ENCODE results near the gene ENTR1. TPM values are rescaled to one million over a fixed set of nuclear protein-coding genes. Genes with fewer than 3 reads are reported as not detected.

ENTR1 gene
- 54.0 TPM for polyA plus RNA-seq (2013, experiment 1 of 2)
- 43.8 TPM for polyA plus RNA-seq (2013, experiment 2 of 2)

GRCh38 chr9:136410500-136411287 lies at the start of gene ENTR1, which contains the start of gene PMPCA:
Gene ENTR1, minus strand, starts transcription at chr9:136410614. Its CDS starts 217 bp downstream, at chr9:136410397.
Gene PMPCA, plus strand, starts transcription at chr9:136410658. Its CDS starts 11 bp downstream, at chr9:136410669.
- Histone ChIP-seq H3K9me3 (ENCODE audit: control insufficient read depth, low read length) (no peaks in the 10 kb centered on the region), H3K36me3 (ENCODE audit: control insufficient read depth, insufficient read depth, low read length) (peaks cover 63% of the 10 kb centered on the region), H3K27ac (ENCODE audit: low read depth, low read length, severe bottlenecking) (peak within 1 kb of the TSS; percentile 89), H3K4me3 (ENCODE audit: extremely low read depth, insufficient read depth, low read length, poor library complexity, severe bottlenecking) (peak within 1 kb of the TSS; percentile 94), H3K4me1 (ENCODE audit: control insufficient read depth, insufficient read depth, low read length, poor library complexity, severe bottlenecking) (peaks cover 13% of the 10 kb centered on the region)
- WGBS, 2 experiments (ENCODE audit: insufficient coverage in 2 of 2) = 1% methylated on average over 59 to 74 of the region's 83 CpGs

GRCh38 chr9:136459425-136459824 lies 49.0 kb upstream of the ENTR1 start:
- 93 to 94% methylated on average over 28 of the region's 28 CpGs for WGBS, 2 experiments (ENCODE audit: insufficient coverage in 2 of 2)
- H3K4me3 ChIP-seq (ENCODE audit: extremely low read depth, insufficient read depth, low read length, poor library complexity, severe bottlenecking) = no peak overlapping the region
- H3K9me3 ChIP-seq (ENCODE audit: control insufficient read depth, low read length) = no peaks in the 10 kb centered on the region
- H3K36me3 ChIP-seq (ENCODE audit: control insufficient read depth, insufficient read depth, low read length) = peaks cover 98% of the 10 kb centered on the region
- H3K27ac ChIP-seq (ENCODE audit: low read depth, low read length, severe bottlenecking) = no peak overlapping the region
- H3K4me1 ChIP-seq (ENCODE audit: control insufficient read depth, insufficient read depth, low read length, poor library complexity, severe bottlenecking) = no peaks in the 10 kb centered on the region

- 97 to 99% methylated on average over 24 of the region's 24 CpGs for WGBS, 2 experiments (ENCODE audit: insufficient coverage in 2 of 2)
- no peaks in the 10 kb centered on the region for H3K4me1 ChIP-seq (ENCODE audit: control insufficient read depth, insufficient read depth, low read length, poor library complexity, severe bottlenecking)
- no peak overlapping the region for H3K4me3 ChIP-seq (ENCODE audit: extremely low read depth, insufficient read depth, low read length, poor library complexity, severe bottlenecking)
- H3K27ac ChIP-seq (ENCODE audit: low read depth, low read length, severe bottlenecking) = no peak overlapping the region
- H3K9me3 ChIP-seq (ENCODE audit: control insufficient read depth, low read length) = no peaks in the 10 kb centered on the region
- peaks cover 93% of the 10 kb centered on the region for H3K36me3 ChIP-seq (ENCODE audit: control insufficient read depth, insufficient read depth, low read length)
Observed at GRCh38 chr9:136457326-136457725, 46.9 kb upstream of the ENTR1 start.

GRCh38 chr9:136456258-136456657 lies 45.8 kb upstream of the ENTR1 start:
- Histone ChIP-seq H3K9me3 (ENCODE audit: control insufficient read depth, low read length) (no peaks in the 10 kb centered on the region), H3K4me1 (ENCODE audit: control insufficient read depth, insufficient read depth, low read length, poor library complexity, severe bottlenecking) (no peaks in the 10 kb centered on the region), H3K27ac (ENCODE audit: low read depth, low read length, severe bottlenecking) (no peak overlapping the region), H3K36me3 (ENCODE audit: control insufficient read depth, insufficient read depth, low read length) (peaks cover 89% of the 10 kb centered on the region), H3K4me3 (ENCODE audit: extremely low read depth, insufficient read depth, low read length, poor library complexity, severe bottlenecking) (no peak overlapping the region)
- 93 to 98% methylated on average over 7 to 9 of the region's 9 CpGs for WGBS, 2 experiments (ENCODE audit: insufficient coverage in 2 of 2)

- 97 to 98% methylated on average over 36 to 41 of the region's 43 CpGs for WGBS, 2 experiments (ENCODE audit: insufficient coverage in 2 of 2)
- Histone ChIP-seq H3K27ac (ENCODE audit: low read depth, low read length, severe bottlenecking) (no peak overlapping the region), H3K36me3 (ENCODE audit: control insufficient read depth, insufficient read depth, low read length) (peaks cover 89% of the 10 kb centered on the region), H3K4me3 (ENCODE audit: extremely low read depth, insufficient read depth, low read length, poor library complexity, severe bottlenecking) (no peak overlapping the region), H3K4me1 (ENCODE audit: control insufficient read depth, insufficient read depth, low read length, poor library complexity, severe bottlenecking) (no peaks in the 10 kb centered on the region), H3K9me3 (ENCODE audit: control insufficient read depth, low read length) (no peaks in the 10 kb centered on the region)
Observed at GRCh38 chr9:136455043-136456002, 44.9 kb upstream of the ENTR1 start.

GRCh38 chr9:136454026-136454796 lies 43.8 kb upstream of the ENTR1 start:
- 96 to 99% methylated on average over 19 to 21 of the region's 25 CpGs for WGBS, 2 experiments (ENCODE audit: insufficient coverage in 2 of 2)
- Histone ChIP-seq H3K9me3 (ENCODE audit: control insufficient read depth, low read length) (no peaks in the 10 kb centered on the region), H3K4me1 (ENCODE audit: control insufficient read depth, insufficient read depth, low read length, poor library complexity, severe bottlenecking) (no peaks in the 10 kb centered on the region), H3K4me3 (ENCODE audit: extremely low read depth, insufficient read depth, low read length, poor library complexity, severe bottlenecking) (no peak overlapping the region), H3K36me3 (ENCODE audit: control insufficient read depth, insufficient read depth, low read length) (peaks cover 89% of the 10 kb centered on the region), H3K27ac (ENCODE audit: low read depth, low read length, severe bottlenecking) (no peak overlapping the region)

- 97 to 98% methylated on average over 11 of the region's 11 CpGs for WGBS, 2 experiments (ENCODE audit: insufficient coverage in 2 of 2)
- Histone ChIP-seq H3K27ac (ENCODE audit: low read depth, low read length, severe bottlenecking) (no peak overlapping the region), H3K36me3 (ENCODE audit: control insufficient read depth, insufficient read depth, low read length) (peaks cover 89% of the 10 kb centered on the region), H3K4me3 (ENCODE audit: extremely low read depth, insufficient read depth, low read length, poor library complexity, severe bottlenecking) (no peak overlapping the region), H3K9me3 (ENCODE audit: control insufficient read depth, low read length) (no peaks in the 10 kb centered on the region), H3K4me1 (ENCODE audit: control insufficient read depth, insufficient read depth, low read length, poor library complexity, severe bottlenecking) (no peaks in the 10 kb centered on the region)
Observed at GRCh38 chr9:136453326-136453725, 42.9 kb upstream of the ENTR1 start.

GRCh38 chr9:136451221-136451877 lies 40.9 kb upstream of the ENTR1 start:
- no peaks in the 10 kb centered on the region for H3K4me1 ChIP-seq (ENCODE audit: control insufficient read depth, insufficient read depth, low read length, poor library complexity, severe bottlenecking)
- WGBS, 2 experiments (ENCODE audit: insufficient coverage in 2 of 2) = 96% methylated on average over 22 to 25 of the region's 26 CpGs
- H3K36me3 ChIP-seq (ENCODE audit: control insufficient read depth, insufficient read depth, low read length) = peaks cover 89% of the 10 kb centered on the region
- H3K4me3 ChIP-seq (ENCODE audit: extremely low read depth, insufficient read depth, low read length, poor library complexity, severe bottlenecking) = no peak overlapping the region
- no peak overlapping the region for H3K27ac ChIP-seq (ENCODE audit: low read depth, low read length, severe bottlenecking)
- no peaks in the 10 kb centered on the region for H3K9me3 ChIP-seq (ENCODE audit: control insufficient read depth, low read length)

GRCh38 chr9:136448655-136449054 lies 38.2 kb upstream of the ENTR1 start:
- 100% methylated on average over 3 of the region's 3 CpGs for WGBS, 2 experiments (ENCODE audit: insufficient coverage in 2 of 2)
- no peaks in the 10 kb centered on the region for H3K4me1 ChIP-seq (ENCODE audit: control insufficient read depth, insufficient read depth, low read length, poor library complexity, severe bottlenecking)
- H3K9me3 ChIP-seq (ENCODE audit: control insufficient read depth, low read length) = no peaks in the 10 kb centered on the region
- H3K27ac ChIP-seq (ENCODE audit: low read depth, low read length, severe bottlenecking) = no peak overlapping the region
- no peak overlapping the region for H3K4me3 ChIP-seq (ENCODE audit: extremely low read depth, insufficient read depth, low read length, poor library complexity, severe bottlenecking)
- peaks cover 89% of the 10 kb centered on the region for H3K36me3 ChIP-seq (ENCODE audit: control insufficient read depth, insufficient read depth, low read length)

Measured in mesodermal cell (in vitro differentiated cells).